ENCODE results near the gene RAB27A. TPM values are rescaled to one million over a fixed set of nuclear protein-coding genes. Genes with fewer than 3 reads are reported as not detected.

RAB27A gene
- total and polyA plus RNA-seq, 7 donors: 13.0 to 194 (median 27.7) TPM

GRCh38 chr15:55183679-55184078 is 105.9 kb downstream of the RAB27A start:
- Histone ChIP-seq H3K27ac (no peak overlapping the region), H3K4me1 (no peaks in the 10 kb centered on the region), H3K27me3 (no peaks in the 10 kb centered on the region), H3K4me3 (no peak overlapping the region), H3K36me3 (peaks cover 0 to 74% (median 18%) of the 10 kb centered on the region in 4 donors), H3K9me3 (no peaks in the 10 kb centered on the region)
- 68 to 86% methylated on average over 2 of the region's 2 CpGs for WGBS, 2 donors
- no peak for DNase-seq
- TF ChIP-seq POLR2A (IDR thresholded peaks at IDR 0.05) (no peak), POLR2AphosphoS5 (IDR thresholded peaks at IDR 0.05) (no peak), EP300 (IDR thresholded peaks at IDR 0.05) (no peak)
- intact Hi-C loops (cut with DNase I): no loop called here

DNA sequence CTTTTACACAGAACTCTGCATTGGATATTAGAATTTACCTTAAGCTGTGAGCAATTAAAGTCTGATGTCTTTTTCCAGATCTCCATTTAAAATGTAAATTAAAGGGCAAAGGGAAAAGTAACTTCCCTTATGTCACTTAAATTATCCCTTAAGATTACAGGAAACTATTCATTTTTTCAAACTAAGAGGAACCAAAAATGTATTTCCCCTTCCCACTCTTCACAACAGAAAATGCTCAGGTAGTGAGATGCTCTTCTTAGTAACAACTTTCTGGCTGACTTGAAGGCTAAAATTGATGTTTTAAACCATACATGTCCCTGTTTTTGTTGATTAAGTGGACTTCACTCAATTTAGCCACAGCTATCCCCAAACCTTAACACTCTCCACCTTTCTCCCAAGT is 110.5 kb downstream of the RAB27A start:
- Histone ChIP-seq H3K27ac (no peak overlapping the region), H3K36me3 (peaks cover 0 to 61% (median 15%) of the 10 kb centered on the region in 4 donors), H3K9me3 (no peaks in the 10 kb centered on the region), H3K4me3 (no peak overlapping the region), H3K27me3 (no peaks in the 10 kb centered on the region), H3K4me1 (no peaks in the 10 kb centered on the region)
- intact Hi-C loops (cut with DNase I): no loop called here
- TF ChIP-seq EP300 (IDR thresholded peaks at IDR 0.05) (no peak), POLR2AphosphoS5 (IDR thresholded peaks at IDR 0.05) (no peak), POLR2A (IDR thresholded peaks at IDR 0.05) (no peak), CTCF (IDR thresholded peaks at IDR 0.05) (no peak)
- no peak for DNase-seq

DNA sequence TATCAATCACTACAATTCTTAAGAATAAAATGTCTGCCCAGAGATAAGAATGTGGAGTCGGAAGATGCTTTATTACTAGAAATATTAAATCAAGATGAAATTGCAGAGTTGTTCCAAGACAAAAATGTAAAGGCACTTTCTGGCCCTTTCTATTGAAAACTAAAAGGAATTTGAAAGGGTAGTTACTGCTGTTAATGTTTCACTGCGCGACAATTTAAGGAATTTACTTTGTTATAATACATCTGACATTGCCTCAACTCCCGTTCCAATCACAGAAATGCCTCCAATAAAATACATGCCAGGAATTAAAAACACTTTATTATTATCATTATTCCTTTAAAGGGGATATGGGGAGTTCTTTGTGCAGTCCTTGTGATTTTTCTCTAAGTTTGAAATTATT is 119.3 kb downstream of the RAB27A start:
- H3K4me3 ChIP-seq: no peak overlapping the region
- no peaks in the 10 kb centered on the region for H3K36me3 ChIP-seq
- no peaks in the 10 kb centered on the region for H3K4me1 ChIP-seq
- intact Hi-C loops (cut with DNase I): no loop called here
- H3K27ac ChIP-seq: no peak overlapping the region
- no peaks in the 10 kb centered on the region for H3K27me3 ChIP-seq
- 73 to 76% methylated on average over 4 of the region's 4 CpGs for WGBS, 2 donors
- H3K9me3 ChIP-seq: no peaks in the 10 kb centered on the region
- TF ChIP-seq CTCF (IDR thresholded peaks at IDR 0.05) (no peak), POLR2AphosphoS5 (IDR thresholded peaks at IDR 0.05) (no peak), POLR2A (IDR thresholded peaks at IDR 0.05) (no peak), EP300 (IDR thresholded peaks at IDR 0.05) (no peak)
- no peak for DNase-seq

- 74% methylated on average over 11 of the region's 11 CpGs for WGBS, 2 donors
- intact Hi-C loops (cut with DNase I): no loop called here
- Histone ChIP-seq H3K4me3 (no peak overlapping the region), H3K27ac (no peak overlapping the region), H3K9me3 (no peaks in the 10 kb centered on the region), H3K4me1 (no peaks in the 10 kb centered on the region), H3K27me3 (no peaks in the 10 kb centered on the region), H3K36me3 (no peaks in the 10 kb centered on the region)
- DNase-seq: no peak
- TF ChIP-seq POLR2A (IDR thresholded peaks at IDR 0.05) (no peak), POLR2AphosphoS5 (IDR thresholded peaks at IDR 0.05) (no peak), CTCF (IDR thresholded peaks at IDR 0.05) (peak in 3 of 4 experiments; percentile 37 to 51 (median 40))
These were observed 121.2 kb downstream of the RAB27A start for GRCh38 chr15:55168350-55168974.

GRCh38 chr15:55164284-55164683 is 125.3 kb downstream of the RAB27A start:
- intact Hi-C loops (cut with DNase I): no loop called here
- TF ChIP-seq CTCF (IDR thresholded peaks at IDR 0.05): no peak
- TF ChIP-seq EP300 (IDR thresholded peaks at IDR 0.05): no peak
- TF ChIP-seq POLR2AphosphoS5 (IDR thresholded peaks at IDR 0.05): no peak
- TF ChIP-seq POLR2A (IDR thresholded peaks at IDR 0.05): no peak
- Histone ChIP-seq H3K9me3 (no peaks in the 10 kb centered on the region), H3K27ac (no peak overlapping the region), H3K4me3 (no peak overlapping the region), H3K36me3 (no peaks in the 10 kb centered on the region), H3K4me1 (no peaks in the 10 kb centered on the region), H3K27me3 (no peaks in the 10 kb centered on the region)
- 76 to 79% methylated on average over 4 of the region's 4 CpGs for WGBS, 2 donors
- no peak for DNase-seq

Other genes with a start within 250 kb of the RAB27A start
- 100 to 1,000 TPM; 106 to 171 (median 124) TPM for gene RSL24D1, start 92.9 kb downstream of the RAB27A start, total RNA-seq
- gene RSL24D1, start 92.9 kb downstream of the RAB27A start, polyA plus RNA-seq: 10 to 100 TPM; 56.2 to 89.5 (median 75.6) TPM
- gene PIGBOS1, start 29.3 kb upstream of the RAB27A start, total RNA-seq: 10 to 100 TPM in 3 of 4 donors, 1 to 10 TPM in 1; 9.2 to 19.6 (median 16.4) TPM
- gene PIGBOS1, start 29.3 kb upstream of the RAB27A start, polyA plus RNA-seq: 10 to 100 TPM; 19.1 to 33.8 (median 29.4) TPM
- gene PIGB, start 29.4 kb upstream of the RAB27A start, total RNA-seq: 10 to 100 TPM in 1 of 4 donors, 1 to 10 TPM in 3; 5.3 to 13.6 (median 7.7) TPM
- 10 to 100 TPM in 1 of 3 donors, 1 to 10 TPM in 2; 3.9 to 11.3 (median 5.4) TPM for gene PIGB, start 29.4 kb upstream of the RAB27A start, polyA plus RNA-seq
- gene CCPG1, start 118.5 kb upstream of the RAB27A start, total RNA-seq: 10 to 100 TPM; 49.0 to 58.7 (median 55.4) TPM
- 10 to 100 TPM in 1 of 3 donors, 1 to 10 TPM in 2; 7.6 to 23.6 (median 8.4) TPM for gene CCPG1, start 118.5 kb upstream of the RAB27A start, polyA plus RNA-seq
- gene PIERCE2, start 118.7 kb upstream of the RAB27A start, total RNA-seq: 1 to 10 TPM in 3 of 4 donors, under 1 TPM in 1; 0.81 to 6.6 (median 5.3) TPM
- 10 to 100 TPM in 2 of 3 donors, 1 to 10 TPM in 1; 4.3 to 24.0 (median 20.4) TPM for gene PIERCE2, start 118.7 kb upstream of the RAB27A start, polyA plus RNA-seq
- gene DNAAF4, start 218.4 kb upstream of the RAB27A start, total RNA-seq: 1 to 10 TPM in 3 of 4 donors, under 1 TPM in 1; 0.99 to 2.1 (median 1.4) TPM
- gene DNAAF4, start 218.4 kb upstream of the RAB27A start, polyA plus RNA-seq: 1 to 10 TPM in 2 of 3 donors, under 1 TPM in 1; 0.92 to 1.8 (median 1.1) TPM